Hematopoietic multipotent progenitor cell treated with erythropoietin and hydrocortisone succinate and interleukin-3 and kit ligand, for 15 days (in vitro differentiated cells): ENCODE data around the gene SUPT4H1.

Source experiments
- DNase-seq: peaks from one replicate; pipeline ENCODE4 v3.0.0-alpha.2; 2015; ENCODE audit warnings: low spot score

Gene SUPT4H1

DNA sequence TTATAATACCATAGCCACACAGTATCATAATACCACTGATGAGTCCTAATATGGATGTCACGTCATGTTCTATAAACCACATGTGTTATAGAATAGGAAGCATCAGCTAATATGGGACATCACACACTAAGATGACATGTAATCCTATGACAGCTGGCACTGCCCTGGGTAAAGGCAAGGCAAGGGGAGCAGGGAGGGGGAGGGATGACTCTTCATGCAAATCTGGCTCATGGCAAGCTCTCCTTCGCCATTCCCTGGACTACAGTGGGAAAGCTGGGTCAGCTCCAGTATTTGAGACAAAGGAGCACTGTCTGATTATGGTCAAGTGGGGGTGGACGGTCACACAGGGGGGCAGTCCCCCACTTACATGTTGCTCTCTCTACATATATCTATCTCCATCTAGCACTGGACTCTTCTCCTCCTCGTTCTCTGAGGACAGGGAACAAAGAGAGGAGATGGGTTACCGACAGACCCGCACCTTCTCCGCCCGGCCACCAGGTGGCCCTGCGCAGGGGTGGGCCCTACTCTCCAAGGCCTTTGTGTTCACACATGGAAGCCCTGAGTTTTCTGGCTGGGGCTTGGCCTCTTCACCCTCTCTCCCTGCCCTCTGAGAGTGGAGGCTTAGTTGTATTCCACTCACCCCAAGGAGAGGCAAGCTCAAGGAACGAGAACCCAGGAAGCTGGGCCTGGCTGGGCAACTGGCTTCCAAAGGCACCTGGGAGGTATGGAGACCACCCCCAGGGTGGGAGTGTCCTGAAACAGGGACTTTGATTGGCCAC, 47.8 kb downstream of the SUPT4H1 start:
- DNase-seq = peak; percentile 60

DNA sequence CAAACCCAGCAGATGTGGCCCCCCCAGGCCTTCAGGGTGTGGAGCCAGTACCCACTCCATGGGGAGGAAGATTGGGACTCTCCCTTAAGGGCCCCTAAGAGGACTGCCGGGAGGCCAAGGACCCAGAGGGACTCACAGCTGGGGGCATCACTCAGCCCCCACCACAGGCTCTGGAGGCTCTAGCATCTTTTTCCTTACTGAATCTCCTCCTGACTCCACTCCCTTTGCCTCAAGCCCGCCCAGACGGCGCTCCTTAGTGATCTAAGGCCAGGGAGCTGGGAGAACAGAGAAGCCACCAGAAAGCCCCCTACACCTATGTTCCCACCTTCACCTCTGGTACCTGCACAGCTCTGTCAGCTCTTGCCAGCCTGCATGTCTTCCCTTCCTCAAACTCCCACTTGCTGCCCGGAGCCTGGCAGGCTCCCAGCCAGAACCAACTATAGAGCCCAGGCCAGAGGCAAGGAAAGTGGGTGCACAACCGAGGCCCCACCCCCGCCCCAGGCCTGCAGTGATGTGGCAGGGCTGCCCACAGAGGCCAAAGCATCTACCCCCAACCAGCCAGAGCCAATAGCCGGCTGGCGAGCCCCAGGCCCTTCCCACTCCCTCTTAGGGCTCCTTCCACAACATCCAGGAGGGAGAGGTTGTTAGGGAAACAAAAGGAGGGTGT, 48.9 kb downstream of the SUPT4H1 start:
- DNase-seq = no peak

DNA sequence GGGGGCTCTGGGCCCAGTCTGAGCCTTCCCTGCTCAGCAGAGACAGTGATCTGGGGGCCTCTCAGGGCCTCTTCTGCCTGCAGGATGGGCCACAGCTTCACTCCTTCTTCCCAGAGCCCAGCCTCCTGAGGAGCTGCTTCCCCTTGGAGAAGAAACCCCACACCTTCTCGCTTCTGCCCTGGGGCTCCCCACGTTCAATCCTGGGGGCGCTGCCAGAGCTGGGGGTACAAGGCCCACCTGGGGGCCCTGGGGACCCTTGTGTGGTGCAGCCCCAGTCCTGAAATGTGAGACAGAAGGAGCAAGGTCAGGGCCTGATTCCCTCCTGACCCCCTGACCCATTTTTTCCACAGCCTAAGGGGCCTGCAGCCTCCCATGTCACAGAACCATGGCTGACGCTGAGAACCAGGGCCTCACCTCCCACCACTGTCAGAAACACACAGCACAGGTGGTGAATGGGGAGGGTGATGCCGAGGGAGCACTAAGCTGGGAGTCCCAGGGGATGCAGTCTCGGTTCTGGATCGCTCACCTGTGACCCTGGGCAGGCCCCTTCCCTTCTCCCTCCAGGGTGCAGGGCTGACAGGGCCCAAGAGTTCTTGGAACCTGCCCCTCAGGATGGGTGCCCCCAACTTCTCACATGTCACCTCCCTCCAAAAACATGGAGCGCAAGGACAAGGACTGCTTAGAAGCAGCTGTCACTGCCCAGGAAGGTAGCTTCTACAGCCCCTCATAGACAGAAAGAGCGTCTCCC, 49.7 kb downstream of the SUPT4H1 start:
- no peak for DNase-seq

DNA sequence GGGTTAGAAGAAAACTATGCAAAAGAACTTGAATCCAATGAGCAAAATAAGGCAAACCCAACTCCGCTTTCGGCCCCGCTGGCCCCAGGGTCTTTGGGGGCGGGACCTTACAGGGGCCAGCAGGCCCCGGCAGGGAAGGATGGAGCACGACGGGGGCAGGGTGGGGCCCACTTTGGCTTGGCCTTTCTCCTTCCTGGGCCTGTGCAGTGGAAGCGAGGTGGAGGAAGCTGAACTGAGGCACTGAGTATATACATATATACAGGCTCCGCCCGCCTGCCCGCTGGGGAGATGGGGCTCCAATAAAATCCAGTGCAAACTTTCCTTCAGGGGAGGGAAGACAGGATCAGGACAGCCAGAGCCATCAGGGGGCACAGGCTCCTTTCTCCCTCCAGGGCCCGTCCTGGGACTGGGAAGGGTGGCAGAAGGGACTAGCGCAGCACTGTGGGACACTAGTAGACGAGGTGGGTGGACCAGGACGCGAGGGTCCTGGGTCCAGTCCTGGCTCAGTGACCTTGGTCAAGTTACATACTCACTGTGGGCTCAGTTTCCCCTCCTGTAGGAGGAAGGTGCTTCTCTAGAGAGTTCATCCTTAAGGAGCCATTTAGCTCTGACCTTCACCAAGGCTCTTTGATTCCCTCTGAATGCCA, 50.4 kb downstream of the SUPT4H1 start:
- no peak for DNase-seq

DNA sequence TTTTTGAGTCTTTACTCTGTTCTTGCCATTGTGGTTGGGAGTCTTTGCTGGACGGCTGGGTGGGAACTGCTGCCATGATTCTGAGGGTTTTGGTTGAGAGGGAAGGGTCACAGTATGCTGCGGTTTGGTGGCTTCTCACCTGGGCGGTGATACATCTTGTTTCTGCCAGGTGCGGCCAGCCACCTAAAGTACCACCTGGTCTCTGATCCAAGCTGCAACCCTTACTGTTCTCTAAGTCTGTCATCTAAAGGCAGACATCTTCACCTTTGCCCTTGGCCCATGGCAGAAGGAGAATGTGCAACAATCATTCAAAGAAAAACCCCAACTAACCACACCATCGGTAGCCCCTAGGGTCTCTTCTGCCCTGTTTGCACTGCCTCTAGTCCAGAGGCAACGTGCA, 51.7 kb downstream of the SUPT4H1 start:
- no peak for DNase-seq
